Left ventricle myocardium inferior (tissue), 1 donor: ENCODE measurements around the gene PJA1. TPM values are rescaled to one million over a fixed set of nuclear protein-coding genes. Genes with fewer than 3 reads are reported as not detected.

ENCODE experiments used
- DNase-seq: peaks from one replicate; pipeline ENCODE4 v3.0.0-alpha.2; 2020
- H3K27ac ChIP-seq: fragments of 200-600 bp; replicated peaks from 2 replicates; pipeline ENCODE4 v1.8.0; 2021
- H3K27me3 ChIP-seq: fragments of 200-600 bp; 2 replicates; pipeline ENCODE4 v1.8.0; 2021; ENCODE audit warnings: low read depth
- H3K36me3 ChIP-seq: fragments of 200-600 bp; 2 replicates; pipeline ENCODE4 v1.8.0; 2021
- H3K4me1 ChIP-seq: fragments of 200-600 bp; 2 replicates; pipeline ENCODE4 v1.8.0; 2021
- H3K4me3 ChIP-seq: fragments of 200-600 bp; 2 replicates; pipeline ENCODE4 v1.8.0; 2021; ENCODE audit warnings: mild to moderate bottlenecking, moderate library complexity
- H3K9me3 ChIP-seq: fragments of 200-600 bp; replicated peaks from 2 replicates; pipeline ENCODE4 v1.8.0; 2021
- intact Hi-C: fragments of 100-400 bp; cut with micrococcal nuclease; formaldehyde crosslinking; loops from one replicate; pipeline ENCODE4 v1.11.0; 2022
- total RNA-seq: library from RNA; stranded (reverse); fragmentation: NEBNext Ultra II Directional; extraction: Animal tissue kit (Norgen Biotek cat#: 25700); gene quantifications from one replicate; pipeline ENCODE4 v1.2.1, GENCODE V29; 2021
- TF ChIP-seq, protein P1 (sequence below): fragments of 200-600 bp; IDR thresholded peaks from 2 replicates; pipeline ENCODE4 v1.8.0; 2021; ENCODE audit warnings: antibody characterized with exemption, mild to moderate bottlenecking, borderline replicate concordance
- donor health status: DM: no; HTN: yes; CAD: no; lungs with severe emphysema.

Gene PJA1
- total RNA-seq, 1 donor from 2014 or later, result 18.2 TPM

DNA sequence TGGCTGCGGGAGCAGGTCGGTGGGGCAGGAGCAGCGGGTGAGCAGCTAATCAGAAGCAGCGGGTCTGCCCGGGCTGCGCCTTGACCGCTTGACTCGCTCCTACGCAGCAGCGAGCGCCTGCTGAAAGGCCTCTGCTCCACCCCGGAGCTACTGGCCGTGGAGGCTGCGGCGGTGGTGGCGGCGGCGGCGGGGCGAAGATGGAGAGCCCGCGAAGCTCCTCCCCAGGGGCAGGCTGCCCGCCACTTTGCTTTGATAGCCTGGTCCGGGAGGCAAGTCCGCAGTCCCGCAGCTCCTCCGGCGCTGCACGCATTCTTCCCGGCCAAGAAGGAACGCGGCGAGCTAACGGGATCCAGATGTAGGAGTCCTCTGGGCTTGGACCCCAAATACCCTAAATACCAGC is 36.7 kb downstream of the PJA1 start:
- TF ChIP-seq, protein P1, sequence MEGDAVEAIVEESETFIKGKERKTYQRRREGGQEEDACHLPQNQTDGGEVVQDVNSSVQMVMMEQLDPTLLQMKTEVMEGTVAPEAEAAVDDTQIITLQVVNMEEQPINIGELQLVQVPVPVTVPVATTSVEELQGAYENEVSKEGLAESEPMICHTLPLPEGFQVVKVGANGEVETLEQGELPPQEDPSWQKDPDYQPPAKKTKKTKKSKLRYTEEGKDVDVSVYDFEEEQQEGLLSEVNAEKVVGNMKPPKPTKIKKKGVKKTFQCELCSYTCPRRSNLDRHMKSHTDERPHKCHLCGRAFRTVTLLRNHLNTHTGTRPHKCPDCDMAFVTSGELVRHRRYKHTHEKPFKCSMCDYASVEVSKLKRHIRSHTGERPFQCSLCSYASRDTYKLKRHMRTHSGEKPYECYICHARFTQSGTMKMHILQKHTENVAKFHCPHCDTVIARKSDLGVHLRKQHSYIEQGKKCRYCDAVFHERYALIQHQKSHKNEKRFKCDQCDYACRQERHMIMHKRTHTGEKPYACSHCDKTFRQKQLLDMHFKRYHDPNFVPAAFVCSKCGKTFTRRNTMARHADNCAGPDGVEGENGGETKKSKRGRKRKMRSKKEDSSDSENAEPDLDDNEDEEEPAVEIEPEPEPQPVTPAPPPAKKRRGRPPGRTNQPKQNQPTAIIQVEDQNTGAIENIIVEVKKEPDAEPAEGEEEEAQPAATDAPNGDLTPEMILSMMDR, result no peak
- H3K9me3 ChIP-seq, result no peaks in the 10 kb centered on the region
- H3K4me1 ChIP-seq, result peaks cover 8% of the 10 kb centered on the region
- no peaks in the 10 kb centered on the region for H3K36me3 ChIP-seq
- H3K4me3 ChIP-seq, result peak overlapping the region; percentile 47
- H3K27me3 ChIP-seq, result no peaks in the 10 kb centered on the region
- no peak for DNase-seq
- peak overlapping the region; percentile 30 for H3K27ac ChIP-seq
- intact Hi-C loops, result no loop called here

DNA sequence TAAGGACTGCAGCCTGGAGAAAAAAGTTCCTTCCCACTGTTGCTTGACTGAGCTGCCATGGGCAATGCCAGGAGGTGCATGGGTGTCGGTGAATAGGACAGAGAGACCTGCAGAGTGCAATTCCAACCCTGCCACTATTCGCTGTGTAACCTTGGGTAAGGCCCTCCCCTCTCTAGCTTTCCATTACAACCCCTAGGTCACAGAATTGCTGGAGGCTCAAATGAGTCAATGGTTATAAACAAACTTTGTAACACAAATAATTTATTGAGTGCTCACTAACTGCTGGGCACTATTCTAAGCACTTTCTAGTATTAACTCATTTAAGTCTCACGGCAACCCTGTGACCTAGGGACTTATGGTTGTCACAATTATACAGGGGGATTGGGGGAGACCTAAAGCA is 37.8 kb downstream of the PJA1 start:
- no peak for DNase-seq
- Histone ChIP-seq H3K4me3 (no peak overlapping the region), H3K36me3 (no peaks in the 10 kb centered on the region), H3K27me3 (no peaks in the 10 kb centered on the region), H3K27ac (no peak overlapping the region), H3K4me1 (peaks cover 8% of the 10 kb centered on the region), H3K9me3 (no peaks in the 10 kb centered on the region)
- intact Hi-C loops, result no loop called here
- TF ChIP-seq, protein P1, result no peak

DNA sequence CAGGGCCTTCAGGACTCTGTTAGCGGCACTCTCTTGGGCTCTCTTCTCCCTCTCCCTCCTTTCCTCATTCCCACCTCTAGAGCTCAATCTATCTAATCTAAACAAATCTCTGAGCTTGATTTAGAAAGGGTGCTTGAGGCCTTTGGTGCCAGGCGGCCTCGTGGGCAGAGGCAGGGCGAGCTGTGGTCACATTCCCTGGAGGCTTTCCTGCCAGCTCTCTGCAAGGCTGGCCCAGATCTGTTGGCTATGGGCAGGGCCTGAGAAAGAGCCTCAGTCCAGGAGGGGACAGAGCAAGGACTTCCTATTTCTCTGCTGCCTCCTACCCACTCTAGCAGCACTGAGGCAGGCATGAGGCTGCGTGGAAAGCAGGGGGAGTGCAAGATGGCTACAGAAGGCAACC is 38.6 kb downstream of the PJA1 start:
- TF ChIP-seq, protein P1, result no peak
- Histone ChIP-seq H3K27ac (no peak overlapping the region), H3K36me3 (no peaks in the 10 kb centered on the region), H3K27me3 (no peaks in the 10 kb centered on the region), H3K4me1 (peaks cover 8% of the 10 kb centered on the region), H3K9me3 (no peaks in the 10 kb centered on the region), H3K4me3 (no peak overlapping the region)
- intact Hi-C loops, result no loop called here
- DNase-seq, result no peak

DNA sequence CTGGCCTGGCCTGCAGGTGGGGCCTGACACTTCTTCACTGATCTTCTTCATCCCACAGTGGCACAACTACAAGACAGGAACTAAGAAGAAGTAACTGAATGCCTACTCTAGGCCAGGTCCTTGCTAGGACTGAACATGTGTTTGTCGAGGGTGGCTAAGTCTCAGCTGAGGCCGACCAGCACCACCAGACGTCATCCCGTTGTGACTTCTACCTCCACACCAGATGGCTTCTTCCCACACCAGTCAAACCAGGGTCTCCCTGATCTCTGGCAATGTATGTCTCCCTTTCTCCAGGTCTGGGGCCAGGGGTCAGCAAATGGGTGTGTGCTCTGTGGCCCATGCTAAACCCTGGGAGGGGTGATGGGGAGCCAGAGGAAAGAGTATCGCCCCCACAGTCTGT is 40.2 kb downstream of the PJA1 start:
- Histone ChIP-seq H3K27me3 (no peaks in the 10 kb centered on the region), H3K4me3 (no peak overlapping the region), H3K9me3 (no peaks in the 10 kb centered on the region), H3K4me1 (peaks cover 8% of the 10 kb centered on the region), H3K27ac (no peak overlapping the region), H3K36me3 (no peaks in the 10 kb centered on the region)
- TF ChIP-seq, protein P1, result no peak
- no peak for DNase-seq
- intact Hi-C loops, result no loop called here

DNA sequence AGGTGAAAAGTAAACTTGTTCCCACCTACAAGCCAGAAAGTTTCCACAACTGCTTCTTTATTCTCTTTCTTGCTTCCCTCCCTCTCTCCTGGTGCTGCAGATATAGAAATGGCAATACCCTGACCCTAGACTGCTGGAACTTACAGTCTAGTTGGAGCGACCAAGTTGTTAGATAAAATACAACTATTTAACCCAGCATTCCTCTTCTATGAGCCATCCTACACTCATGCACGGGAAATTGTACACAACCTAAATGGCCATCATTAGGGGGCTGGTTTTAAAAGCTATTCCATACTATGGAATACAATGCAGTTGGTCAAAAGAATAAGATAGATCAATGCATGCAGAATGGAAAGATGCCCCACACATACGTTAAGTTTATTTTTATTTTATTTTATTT is 41.1 kb downstream of the PJA1 start:
- peaks cover 8% of the 10 kb centered on the region for H3K4me1 ChIP-seq
- TF ChIP-seq, protein P1, result no peak
- intact Hi-C loops, result no loop called here
- H3K27ac ChIP-seq, result no peak overlapping the region
- H3K9me3 ChIP-seq, result no peaks in the 10 kb centered on the region
- H3K4me3 ChIP-seq, result no peak overlapping the region
- DNase-seq, result no peak
- no peaks in the 10 kb centered on the region for H3K36me3 ChIP-seq
- no peaks in the 10 kb centered on the region for H3K27me3 ChIP-seq

DNA sequence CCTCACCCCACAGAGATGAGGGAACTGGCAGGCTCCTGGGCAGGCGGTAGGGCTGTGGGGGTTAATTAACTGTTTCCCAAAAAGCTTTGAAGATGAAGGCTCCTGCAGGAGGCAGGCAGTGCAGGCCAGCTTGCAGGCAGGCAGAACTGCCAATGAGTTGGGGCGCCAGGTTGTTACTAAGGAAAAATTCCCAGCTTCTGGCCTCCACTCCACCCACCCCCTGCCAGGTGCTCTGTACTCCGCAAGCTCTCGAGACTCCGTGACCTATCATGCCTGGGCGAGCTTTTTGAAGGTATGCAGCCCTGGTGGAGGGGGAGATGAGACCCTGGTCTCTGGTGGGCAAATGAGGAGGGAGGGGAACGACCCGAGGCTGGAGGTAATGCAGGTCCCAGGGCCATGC is 41.8 kb downstream of the PJA1 start:
- intact Hi-C loops, result no loop called here
- no peaks in the 10 kb centered on the region for H3K9me3 ChIP-seq
- TF ChIP-seq, protein P1, result no peak
- no peaks in the 10 kb centered on the region for H3K36me3 ChIP-seq
- H3K27me3 ChIP-seq, result no peaks in the 10 kb centered on the region
- no peak overlapping the region for H3K4me3 ChIP-seq
- peaks cover 2% of the 10 kb centered on the region for H3K4me1 ChIP-seq
- no peak for DNase-seq
- H3K27ac ChIP-seq, result no peak overlapping the region
